Endothelial cell of umbilical vein (primary cell): ENCODE results near the gene LAMC2. TPM values are rescaled to one million over a fixed set of nuclear protein-coding genes. Genes with fewer than 3 reads are reported as not detected.

ENCODE experiments used
- BruUV-seq: library from RNA; stranded (reverse); fragments of 400-500 nt; replicated peaks from 2 replicates; lab custom pipeline; 2021; lab: Mats Ljungman, UMichigan
- CTCF ChIA-PET: fragments of 300-600, 350-600 bp; sonication (Branson Sonifier 250); formaldehyde crosslinking; loops from one replicate; lab custom pipeline; 2021; ENCODE audit warnings: antibody characterized with exemption, inconsistent platforms; lab: Charles Lee
- POLR2A ChIA-PET: fragments of 300-600, 350-600 bp; sonication (Branson Sonifier 250); formaldehyde crosslinking; loops from one replicate; lab custom pipeline; 2021; ENCODE audit warnings: antibody characterized with exemption, inconsistent platforms; lab: Charles Lee
- DNase-seq: peaks from one replicate; pipeline ENCODE4 v3.0.0-alpha.2; 2011; ENCODE audit warnings: low read depth, low spot score
- FAIRE-seq: peaks from 2 replicates; lab custom pipeline; 2011; peaks lifted over from hg19 to GRCh38; lab: Jason Lieb, UNC
- H2AFZ ChIP-seq: 2 replicates; pipeline ENCODE4 v1.6.0; 2012; ENCODE audit warnings: low read depth, low read length, control low read depth, inconsistent platforms
- H3K27ac ChIP-seq: 2 replicates; pipeline ENCODE4 v1.5.1; 2011; ENCODE audit warnings: low read depth, mild to moderate bottlenecking, control low read depth, low read length, moderate library complexity; ENCODE audit not compliant: insufficient read depth
- H3K27me3 ChIP-seq, 2 experiments: 2 replicates each; pipeline versions ENCODE4 v1.6.0 to v1.6.1; 2011; ENCODE audit warnings: low read length in 2 of 2, mixed read lengths in 1 of 2; ENCODE audit not compliant: control insufficient read depth in 2 of 2, insufficient read depth in 2 of 2
- H3K36me3 ChIP-seq, 2 experiments: 2 replicates in 1 of 2; 3 replicates in 1 of 2; pipeline ENCODE4 v1.5.1; 2011; ENCODE audit warnings: low read length in 2 of 2, mild to moderate bottlenecking in 1 of 2, moderate library complexity in 1 of 2; ENCODE audit not compliant: control insufficient read depth in 2 of 2, insufficient read depth in 2 of 2; ENCODE audit errors: extremely low read depth in 1 of 2
- H3K4me1 ChIP-seq: 3 replicates; pipeline ENCODE4 v1.5.1; 2011; ENCODE audit warnings: mild to moderate bottlenecking, low read length; ENCODE audit not compliant: control insufficient read depth, insufficient read depth; ENCODE audit errors: extremely low read depth
- H3K4me2 ChIP-seq: 2 replicates; pipeline ENCODE4 v1.6.1; 2011; ENCODE audit warnings: low read length, control low read depth, mixed read lengths; ENCODE audit not compliant: insufficient read depth
- H3K4me3 ChIP-seq, 3 experiments: fragments of 200-600 bp in 1 of 3; sonication (generic), shearing (Covaris generic) in 1 of 3; replicated peaks in 1 of 3; 2 replicates each; pipeline ENCODE4 v1.5.1; 2011 to 2016; ENCODE audit warnings: control low read depth in 3 of 3, low read length in 3 of 3, mild to moderate bottlenecking in 2 of 3, inconsistent platforms in 1 of 3, low read depth in 1 of 3, moderate library complexity in 1 of 3; ENCODE audit not compliant: insufficient read depth in 1 of 3
- H3K79me2 ChIP-seq: 2 replicates; pipeline ENCODE4 v1.6.0; 2012; ENCODE audit warnings: low read length, inconsistent platforms; ENCODE audit not compliant: control insufficient read depth, insufficient read depth
- H3K9ac ChIP-seq: replicated peaks from 2 replicates; pipeline ENCODE3; 2011; ENCODE audit warnings: low read length, control low read depth; ENCODE audit not compliant: insufficient read depth; ENCODE audit errors: extremely low read depth
- H3K9me1 ChIP-seq: replicated peaks from 3 replicates; pipeline ENCODE4 v1.6.0; 2011; ENCODE audit warnings: mild to moderate bottlenecking, low read length; ENCODE audit not compliant: control insufficient read depth, insufficient read depth; ENCODE audit errors: extremely low read depth
- H3K9me3 ChIP-seq: replicated peaks from 2 replicates; pipeline ENCODE4 v1.5.1; 2012; ENCODE audit warnings: low read length, inconsistent platforms; ENCODE audit not compliant: control insufficient read depth, insufficient read depth
- H4K20me1 ChIP-seq: replicated peaks from 2 replicates; pipeline ENCODE3; 2011; ENCODE audit warnings: mild to moderate bottlenecking, low read length; ENCODE audit not compliant: control insufficient read depth, insufficient read depth; ENCODE audit errors: extremely low read depth
- CTCF ChIP-seq, 2 donors: IDR thresholded peaks; 1 replicate in 1 of 2; 2 replicates in 1 of 2; pipeline ENCODE4 v1.5.1; 2011; ENCODE audit warnings: low read length in 2 of 2, mild to moderate bottlenecking in 2 of 2, moderate library complexity in 2 of 2, control low read depth in 1 of 2, inconsistent platforms in 1 of 2, low read depth in 1 of 2; ENCODE audit not compliant: insufficient read depth in 1 of 2; ENCODE audit errors: extremely low read depth in 1 of 2
- EZH2 ChIP-seq: IDR thresholded peaks from 2 replicates; pipeline ENCODE4 v1.6.1; 2012; ENCODE audit warnings: borderline replicate concordance, low read depth, mild to moderate bottlenecking, moderate library complexity, low read length, inconsistent platforms; ENCODE audit not compliant: severe bottlenecking
- FOS ChIP-seq: IDR thresholded peaks from 2 replicates; pipeline ENCODE4 v1.6.1; 2011; ENCODE audit warnings: mild to moderate bottlenecking, low read length, moderate library complexity, borderline replicate concordance; ENCODE audit not compliant: insufficient read depth
- GATA2 ChIP-seq: IDR thresholded peaks from 2 replicates; pipeline ENCODE4 v1.7.0; 2011; ENCODE audit warnings: low read depth, mild to moderate bottlenecking, moderate library complexity, mixed read lengths, low read length; ENCODE audit not compliant: insufficient read length, insufficient read depth
- JUN ChIP-seq: IDR thresholded peaks from 2 replicates; pipeline ENCODE4 v1.6.1; 2011; ENCODE audit warnings: borderline replicate concordance, low read depth; ENCODE audit not compliant: insufficient read length, insufficient read depth
- MYC ChIP-seq: IDR thresholded peaks from one replicate; pipeline ENCODE4 v1.6.1; 2011; ENCODE audit warnings: mild to moderate bottlenecking, low read depth, low read length
- POLR2A ChIP-seq: IDR thresholded peaks from 2 replicates; pipeline ENCODE4 v1.6.1; 2012; ENCODE audit warnings: low read depth, mild to moderate bottlenecking, control low read depth, low read length
- POLR2AphosphoS5 ChIP-seq: IDR thresholded peaks from 2 replicates; pipeline ENCODE4 v1.6.1; 2012; ENCODE audit warnings: low read depth, mild to moderate bottlenecking, control low read depth, low read length, moderate library complexity; ENCODE audit not compliant: insufficient read depth
- dilution Hi-C: fragments of 300-500 bp; cut with MboI; formaldehyde crosslinking; loops from one replicate; pipeline ENCODE4 v1.15.0; 2019; ENCODE audit warnings: low sequenced_read_pairs; ENCODE audit not compliant: extremely low pct_ligation_motif_present
- intact Hi-C: fragments of 100-400 bp; cut with micrococcal nuclease; formaldehyde crosslinking; loops from one replicate; pipeline ENCODE4 v1.10.0; 2022
- polyA plus RNA-seq, 4 experiments: library from polyadenylated mRNA; depleted of rRNA in 3 of 4; stranded (reverse) in 3 of 4; unstranded in 1 of 4; fragments of >200 nt; gene quantifications; 2 replicates each; pipeline versions ENCODE4 v1.2.1 to v1.2.3, GENCODE V29; 2011 to 2012; ENCODE audit warnings: missing spikeins in 1 of 4
- total RNA-seq: library from RNA; stranded (reverse); gene quantifications from 2 replicates; pipeline ENCODE4 v1.2.3, GENCODE V29; 2021
- TF ChIP-seq, protein P1 (sequence below): IDR thresholded peaks from 2 replicates; pipeline ENCODE4 v1.6.1; 2011; ENCODE audit not compliant: insufficient read depth, insufficient read length

The LAMC2 gene
- total and polyA plus RNA-seq, 2 donors (not counting 3 experiments of a cell fraction or from before 2014, with no cell fraction given) = 0.23 to 0.82 TPM

DNA sequence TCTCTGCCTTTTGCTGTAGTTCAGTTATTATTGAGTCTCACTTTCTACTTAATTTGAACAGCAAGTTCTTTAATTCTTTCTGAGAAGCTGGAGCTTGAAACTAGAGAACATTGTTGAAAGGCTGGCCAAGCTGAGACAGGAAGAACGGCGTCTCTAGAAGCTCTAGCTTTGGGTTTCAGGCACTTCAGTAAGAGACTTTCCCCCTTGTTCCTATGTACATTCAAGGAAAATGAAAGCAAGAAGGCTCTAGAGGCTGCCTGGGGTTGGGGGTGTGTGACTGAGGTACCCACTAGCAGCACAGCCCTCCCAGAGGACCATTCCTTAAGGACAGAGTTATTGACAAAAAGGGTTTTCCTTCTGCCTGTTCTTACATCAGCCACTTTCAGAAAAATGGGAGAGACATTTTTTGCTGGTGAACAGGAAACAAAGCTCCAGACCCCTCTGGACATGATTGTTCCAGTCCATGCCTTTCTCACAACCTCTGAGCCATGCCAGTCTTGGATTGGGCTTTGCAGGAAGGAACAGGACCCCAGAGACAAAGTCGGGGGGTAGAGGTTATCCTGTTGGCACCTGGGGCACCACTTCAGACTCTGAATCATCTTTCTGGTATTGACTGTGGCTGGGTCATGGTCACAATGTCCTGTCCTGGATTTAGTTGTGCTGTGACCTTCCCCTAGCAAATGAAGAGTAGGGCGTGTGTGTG, 63.1 kb downstream of the LAMC2 start:
- no peaks in the 10 kb centered on the region for H3K79me2 ChIP-seq
- no peaks in the 10 kb centered on the region for H3K9me3 ChIP-seq
- intact Hi-C loops = no loop called here
- FAIRE-seq (peak; percentile 44), DNase-seq (peak; percentile 33)
- no peaks in the 10 kb centered on the region for H3K36me3 ChIP-seq
- no peaks in the 10 kb centered on the region for H4K20me1 ChIP-seq
- ChIA-PET POLR2A (no interaction called here), CTCF (interaction anchor here (1.0 kb wide), 1 partner anchor 14 kb away, joined by 3 read pairs; no protein-coding TSS in a partner anchor)
- no peak overlapping the region for H3K9ac ChIP-seq
- no peaks in the 10 kb centered on the region for H3K27me3 ChIP-seq
- no peak overlapping the region for H3K4me3 ChIP-seq
- TF ChIP-seq, protein P1, sequence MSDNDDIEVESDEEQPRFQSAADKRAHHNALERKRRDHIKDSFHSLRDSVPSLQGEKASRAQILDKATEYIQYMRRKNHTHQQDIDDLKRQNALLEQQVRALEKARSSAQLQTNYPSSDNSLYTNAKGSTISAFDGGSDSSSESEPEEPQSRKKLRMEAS = no peak
- TF ChIP-seq POLR2A = no peak
- no peak for TF ChIP-seq MYC
- TF ChIP-seq GATA2 = no peak
- no peak for TF ChIP-seq POLR2AphosphoS5
- TF ChIP-seq EZH2 = no peak
- no peak for TF ChIP-seq FOS
- no peak for TF ChIP-seq CTCF (IDR thresholded peaks at IDR 0.05; ENCODE audit: extremely low read depth in 1 of 2, insufficient read depth in 1 of 2, low read depth in 1 of 2, low read length in 2 of 2)
- no peak for TF ChIP-seq JUN
- H3K4me1 ChIP-seq = peaks cover 6% of the 10 kb centered on the region
- no peak overlapping the region for H3K27ac ChIP-seq
- H3K4me2 ChIP-seq = peak overlapping the region; percentile 8
- H3K9me1 ChIP-seq = no peaks in the 10 kb centered on the region
- no TSS peak for BruUV-seq
- no peak overlapping the region for H2AFZ ChIP-seq
- dilution Hi-C loops = no loop called here
